Measurements from ENCODE around the gene TUBA4A. TPM values are rescaled to one million over a fixed set of nuclear protein-coding genes. Genes with fewer than 3 reads are reported as not detected.

Gene TUBA4A
- total and polyA plus RNA-seq, 2 of the 8 experiments (the other 6 are each of a cell fraction or from before 2014, with no cell fraction given) = 67.3 to 172 TPM

GRCh38 chr2:219277703-219278654 lies 24.3 kb upstream of the TUBA4A start (continued):
- TF ChIP-seq CTCF (IDR thresholded peaks at IDR 0.05; ENCODE audit: control extremely low read depth in 1 of 3, insufficient read depth in 1 of 3, low read depth in 1 of 3, low read length in 3 of 3) (peak in 2 of 3 experiments; percentile 90 to 98; a peak in 3 of 4 replicates), SIX5 (IDR thresholded peaks at IDR 0.05; ENCODE audit: low read depth, low read length) (no peak), ATF3 (IDR thresholded peaks at IDR 0.05; ENCODE audit: insufficient read depth, low read depth, low read length) (no peak), TBP (IDR thresholded peaks at IDR 0.05; ENCODE audit: low read depth, low read length) (peak; percentile 59; the same call in 1 of the 2 replicates), RAD21 (IDR thresholded peaks at IDR 0.05 in 1 of 2, conservative IDR thresholded peaks at IDR 0.05 in 1 of 2; ENCODE audit: low read depth in 2 of 2, low read length in 2 of 2) (peak; percentile 67 to 79), ZNF274 (IDR thresholded peaks at IDR 0.05; ENCODE audit: borderline replicate concordance, extremely low read depth, low read length) (no peak), SRF (IDR thresholded peaks at IDR 0.05; ENCODE audit: low read depth, low read length) (no peak), POLR2A (IDR thresholded peaks at IDR 0.05; ENCODE audit: control extremely low read depth in 1 of 2, low read depth in 2 of 2, low read length in 2 of 2) (peak in 1 of 2 experiments; percentile 46; a peak in 1 of 3 replicates), TAF1 (IDR thresholded peaks at IDR 0.05; ENCODE audit: low read depth, low read length) (peak; percentile 46; the same call in 1 of the 2 replicates), ASH2L (IDR thresholded peaks at IDR 0.05; ENCODE audit: low read length) (peak; percentile 27), JUND (IDR thresholded peaks at IDR 0.05; ENCODE audit: low read length) (peak; percentile 41; the same call in 1 of the 2 replicates), MAX (IDR thresholded peaks at IDR 0.05) (0 out of 2 replicates have a peak, but pooled peaks have one; percentile 11), EP300 (IDR thresholded peaks at IDR 0.05; ENCODE audit: borderline replicate concordance in 1 of 2, low read depth in 2 of 2, low read length in 2 of 2) (peak in 1 of 2 experiments; percentile 75; a peak in 1 of 3 replicates)

All from H1 (cell line).